IPS DF 6.9 (cell line): Measurements from ENCODE around the gene PDXK.

ENCODE experiments used
- DNase-seq: peaks from one replicate; pipeline ENCODE4 v3.0.0-alpha.2; 2013; ENCODE audit warnings: low read depth, low spot score
- H3K27ac ChIP-seq: one replicate; pipeline ENCODE4 v1.5.1; 2013; ENCODE audit warnings: low read length, control low read depth
- H3K27me3 ChIP-seq: 2 replicates; pipeline ENCODE4 v1.6.1; 2013; ENCODE audit warnings: mild to moderate bottlenecking, low read length; ENCODE audit not compliant: control insufficient read depth, insufficient read depth
- H3K36me3 ChIP-seq: 2 replicates; pipeline ENCODE4 v1.6.1; 2013; ENCODE audit warnings: low read length; ENCODE audit not compliant: control insufficient read depth, insufficient read depth
- H3K4me1 ChIP-seq: 2 replicates; pipeline ENCODE4 v1.6.1; 2013; ENCODE audit warnings: low read length; ENCODE audit not compliant: control insufficient read depth, insufficient read depth
- H3K4me3 ChIP-seq: 2 replicates; pipeline ENCODE4 v1.5.1; 2013; ENCODE audit warnings: mild to moderate bottlenecking, low read length
- H3K9me3 ChIP-seq: 2 replicates; pipeline ENCODE4 v1.6.1; 2013; ENCODE audit warnings: low read length, inconsistent platforms; ENCODE audit not compliant: control insufficient read depth, insufficient read depth
- WGBS: extraction: QIAGEN DNeasy Blood & Tissue Kit; methylation state at CpG from one replicate; pipeline ENCODE4 v1.1.7; 2013; ENCODE audit warnings: mixed read lengths, missing lambda C conversion rate; ENCODE audit not compliant: insufficient read length, insufficient coverage; 5-methylcytosine and 5-hydroxymethylcytosine counted together

Gene PDXK

GRCh38 chr21:43745772-43746517, 27.0 kb downstream of the PDXK start:
- Histone ChIP-seq H3K9me3 (no peaks in the 10 kb centered on the region), H3K4me1 (no peaks in the 10 kb centered on the region), H3K27me3 (no peaks in the 10 kb centered on the region), H3K27ac (no peak overlapping the region), H3K36me3 (peaks cover 18% of the 10 kb centered on the region), H3K4me3 (no peak overlapping the region)
- DNase-seq = no peak
- no CpG with 5 or more reads among the region's 16 CpGs for WGBS

GRCh38 chr21:43748622-43749021, 29.7 kb downstream of the PDXK start:
- Histone ChIP-seq H3K4me3 (no peak overlapping the region), H3K27ac (no peak overlapping the region), H3K9me3 (no peaks in the 10 kb centered on the region), H3K36me3 (peaks cover 28% of the 10 kb centered on the region), H3K27me3 (no peaks in the 10 kb centered on the region), H3K4me1 (no peaks in the 10 kb centered on the region)
- DNase-seq = no peak
- WGBS = no CpG with 5 or more reads among the region's 17 CpGs

GRCh38 chr21:43749651-43750262, 30.8 kb downstream of the PDXK start:
- Histone ChIP-seq H3K36me3 (peaks cover 19% of the 10 kb centered on the region), H3K4me3 (no peak overlapping the region), H3K4me1 (no peaks in the 10 kb centered on the region), H3K9me3 (no peaks in the 10 kb centered on the region), H3K27me3 (no peaks in the 10 kb centered on the region), H3K27ac (no peak overlapping the region)
- no CpG with 5 or more reads among the region's 18 CpGs for WGBS
- no peak for DNase-seq

GRCh38 chr21:43750339-43751033, 31.6 kb downstream of the PDXK start:
- H3K27ac ChIP-seq = no peak overlapping the region
- H3K36me3 ChIP-seq = peaks cover 20% of the 10 kb centered on the region
- DNase-seq = no peak
- H3K4me3 ChIP-seq = no peak overlapping the region
- no CpG with 5 or more reads among the region's 28 CpGs for whole genome bisulfite sequencing
- no peaks in the 10 kb centered on the region for H3K27me3 ChIP-seq
- H3K9me3 ChIP-seq = no peaks in the 10 kb centered on the region
- no peaks in the 10 kb centered on the region for H3K4me1 ChIP-seq

GRCh38 chr21:43751955-43752591, 33.1 kb downstream of the PDXK start:
- no peak for DNase-seq
- Histone ChIP-seq H3K4me1 (no peaks in the 10 kb centered on the region), H3K36me3 (peaks cover 25% of the 10 kb centered on the region), H3K27ac (no peak overlapping the region), H3K27me3 (no peaks in the 10 kb centered on the region), H3K4me3 (no peak overlapping the region), H3K9me3 (no peaks in the 10 kb centered on the region)
- no CpG with 5 or more reads among the region's 31 CpGs for WGBS

- Histone ChIP-seq H3K27me3 (no peaks in the 10 kb centered on the region), H3K36me3 (peaks cover 22% of the 10 kb centered on the region), H3K4me1 (no peaks in the 10 kb centered on the region), H3K9me3 (no peaks in the 10 kb centered on the region), H3K4me3 (no peak overlapping the region), H3K27ac (no peak overlapping the region)
- DNase-seq = no peak
- no CpG with 5 or more reads among the region's 28 CpGs for WGBS
These were observed 34.0 kb downstream of the PDXK start for GRCh38 chr21:43752758-43753438.

- Histone ChIP-seq H3K4me3 (no peak overlapping the region), H3K27ac (no peak overlapping the region), H3K4me1 (no peaks in the 10 kb centered on the region), H3K9me3 (no peaks in the 10 kb centered on the region), H3K36me3 (peaks cover 22% of the 10 kb centered on the region), H3K27me3 (no peaks in the 10 kb centered on the region)
- no CpG with 5 or more reads among the region's 16 CpGs for WGBS
- DNase-seq = no peak
These were observed 34.5 kb downstream of the PDXK start for GRCh38 chr21:43753439-43753799.

GRCh38 chr21:43754948-43755781, 36.2 kb downstream of the PDXK start:
- Histone ChIP-seq H3K4me3 (no peak overlapping the region), H3K36me3 (peaks cover 25% of the 10 kb centered on the region), H3K27me3 (no peaks in the 10 kb centered on the region), H3K4me1 (no peaks in the 10 kb centered on the region), H3K9me3 (no peaks in the 10 kb centered on the region), H3K27ac (no peak overlapping the region)
- WGBS = no CpG with 5 or more reads among the region's 26 CpGs
- DNase-seq = no peak

GRCh38 chr21:43755820-43756594, 37.1 kb downstream of the PDXK start:
- H3K27ac ChIP-seq = no peak overlapping the region
- no peaks in the 10 kb centered on the region for H3K4me1 ChIP-seq
- H3K36me3 ChIP-seq = peaks cover 23% of the 10 kb centered on the region
- H3K4me3 ChIP-seq = no peak overlapping the region
- no peaks in the 10 kb centered on the region for H3K9me3 ChIP-seq
- no peak for DNase-seq
- no peaks in the 10 kb centered on the region for H3K27me3 ChIP-seq
- no CpG with 5 or more reads among the region's 37 CpGs for WGBS
